ENCODE data around the gene MEI1.

Gene MEI1

GRCh38 chr22:41816241-41816640, 116.9 kb downstream of the MEI1 start:
- Histone ChIP-seq H3K36me3 (peaks cover 19% of the 10 kb centered on the region), H3K9me3 (no peaks in the 10 kb centered on the region), H3K4me1 (no peaks in the 10 kb centered on the region), H3K27me3 (no peaks in the 10 kb centered on the region), H3K4me3 (ENCODE audit: low read depth, low read length) (no peak overlapping the region)
- no peak for DNase-seq
- no peak for TF ChIP-seq CTCF (IDR thresholded peaks at IDR 0.05; ENCODE audit: low read depth, low read length)

GRCh38 chr22:41816871-41817270, 117.6 kb downstream of the MEI1 start:
- DNase-seq, result no peak
- peaks cover 15% of the 10 kb centered on the region for H3K36me3 ChIP-seq
- no peaks in the 10 kb centered on the region for H3K27me3 ChIP-seq
- H3K4me1 ChIP-seq, result peaks cover 5% of the 10 kb centered on the region
- H3K9me3 ChIP-seq, result no peaks in the 10 kb centered on the region
- H3K4me3 ChIP-seq (ENCODE audit: low read depth, low read length), result no peak overlapping the region
- TF ChIP-seq CTCF (IDR thresholded peaks at IDR 0.05; ENCODE audit: low read depth, low read length), result no peak

GRCh38 chr22:41818011-41818410, 118.7 kb downstream of the MEI1 start:
- H3K27me3 ChIP-seq, result no peaks in the 10 kb centered on the region
- H3K36me3 ChIP-seq, result peaks cover 13% of the 10 kb centered on the region
- H3K4me3 ChIP-seq (ENCODE audit: low read depth, low read length), result no peak overlapping the region
- TF ChIP-seq CTCF (IDR thresholded peaks at IDR 0.05; ENCODE audit: low read depth, low read length), result no peak
- no peaks in the 10 kb centered on the region for H3K9me3 ChIP-seq
- no peak for DNase-seq
- H3K4me1 ChIP-seq, result peaks cover 5% of the 10 kb centered on the region

- no peak for TF ChIP-seq CTCF (IDR thresholded peaks at IDR 0.05; ENCODE audit: low read depth, low read length)
- peaks cover 7% of the 10 kb centered on the region for H3K36me3 ChIP-seq
Measured at GRCh38 chr22:41818596-41818995, 119.3 kb downstream of the MEI1 start.

GRCh38 chr22:41819257-41819656, 120.0 kb downstream of the MEI1 start:
- peaks cover 3% of the 10 kb centered on the region for H3K36me3 ChIP-seq
- no peaks in the 10 kb centered on the region for H3K27me3 ChIP-seq
- no peaks in the 10 kb centered on the region for H3K9me3 ChIP-seq
- H3K4me1 ChIP-seq, result peaks cover 5% of the 10 kb centered on the region
- no peak overlapping the region for H3K4me3 ChIP-seq (ENCODE audit: low read depth, low read length)
- no peak for TF ChIP-seq CTCF (IDR thresholded peaks at IDR 0.05; ENCODE audit: low read depth, low read length)
- no peak for DNase-seq

More at GRCh38 chr22:41818596-41818995, 119.3 kb downstream of the MEI1 start:
- no peaks in the 10 kb centered on the region for H3K27me3 ChIP-seq
- no peak for DNase-seq
- no peaks in the 10 kb centered on the region for H3K9me3 ChIP-seq
- H3K4me3 ChIP-seq (ENCODE audit: low read depth, low read length), result no peak overlapping the region
- peaks cover 5% of the 10 kb centered on the region for H3K4me1 ChIP-seq

- Histone ChIP-seq H3K4me3 (ENCODE audit: low read depth, low read length) (no peak overlapping the region), H3K9me3 (no peaks in the 10 kb centered on the region), H3K4me1 (peaks cover 5% of the 10 kb centered on the region), H3K27me3 (no peaks in the 10 kb centered on the region), H3K36me3 (peaks cover 3% of the 10 kb centered on the region)
- no peak for DNase-seq
- TF ChIP-seq CTCF (IDR thresholded peaks at IDR 0.05; ENCODE audit: low read depth, low read length), result no peak
Measured at GRCh38 chr22:41820447-41820846, 121.1 kb downstream of the MEI1 start.
